Measurements from ENCODE around the gene RNF222.

RNF222 gene, protein sequence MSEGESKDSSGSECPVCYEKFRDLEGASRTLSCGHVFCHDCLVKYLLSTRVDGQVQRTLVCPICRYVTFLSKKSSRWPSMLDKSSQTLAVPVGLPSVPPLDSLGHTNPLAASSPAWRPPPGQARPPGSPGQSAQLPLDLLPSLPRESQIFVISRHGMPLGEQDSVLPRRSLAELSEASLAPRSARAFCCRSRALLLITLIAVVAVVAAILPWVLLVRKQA

DNA sequence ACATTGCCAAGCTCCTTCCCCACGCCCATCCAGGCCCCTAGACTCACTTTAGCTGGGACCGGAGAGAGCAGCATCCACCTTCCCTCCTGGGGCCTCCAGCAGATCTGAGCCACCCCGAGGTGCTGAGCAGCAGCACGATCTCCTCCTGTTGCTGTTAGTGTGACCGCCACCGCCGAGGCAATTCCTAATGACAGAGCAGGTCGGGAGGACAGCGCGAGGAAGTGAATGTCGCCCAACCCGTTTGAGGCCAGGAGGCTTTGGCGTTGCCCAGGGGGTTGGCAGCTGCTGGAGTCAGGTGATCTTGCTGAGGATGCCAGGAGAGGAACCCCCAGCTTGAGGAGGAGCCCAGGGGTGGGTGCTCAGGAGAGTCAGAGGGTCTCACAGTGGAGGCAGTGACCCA, at the start of gene RNF222:
Gene RNF222 (minus strand): TSS at position 192 of the 400 bp plus-strand sequence. CDS start 4,366 bp downstream, outside the sequence.
- FAIRE-seq: no peak

GRCh38 chr17:8445536-8445935, 47.9 kb upstream of the RNF222 start:
- FAIRE-seq: no peak

DNA sequence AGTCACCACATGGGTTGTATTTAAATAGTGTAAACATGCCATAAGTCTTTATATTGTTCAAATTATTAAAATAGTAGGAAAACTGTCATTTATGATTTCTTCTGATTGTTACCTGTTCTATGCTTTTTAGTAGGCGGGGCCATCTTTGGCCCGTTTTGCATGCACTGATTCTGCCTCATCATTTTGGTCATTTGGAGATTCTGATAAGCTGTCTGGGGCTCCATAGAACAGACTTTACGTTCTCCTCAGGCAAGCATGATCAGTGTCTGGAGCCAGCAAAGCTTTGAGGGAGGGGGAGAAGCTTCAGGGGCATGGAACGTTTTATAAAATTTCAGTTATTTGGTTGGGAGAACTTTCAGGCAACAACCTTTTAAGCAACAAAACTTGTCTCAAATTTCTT, 46.9 kb upstream of the RNF222 start:
- no peak for FAIRE-seq

- FAIRE-seq: no peak
These were observed 46.1 kb upstream of the RNF222 start for GRCh38 chr17:8443756-8444155.

DNA sequence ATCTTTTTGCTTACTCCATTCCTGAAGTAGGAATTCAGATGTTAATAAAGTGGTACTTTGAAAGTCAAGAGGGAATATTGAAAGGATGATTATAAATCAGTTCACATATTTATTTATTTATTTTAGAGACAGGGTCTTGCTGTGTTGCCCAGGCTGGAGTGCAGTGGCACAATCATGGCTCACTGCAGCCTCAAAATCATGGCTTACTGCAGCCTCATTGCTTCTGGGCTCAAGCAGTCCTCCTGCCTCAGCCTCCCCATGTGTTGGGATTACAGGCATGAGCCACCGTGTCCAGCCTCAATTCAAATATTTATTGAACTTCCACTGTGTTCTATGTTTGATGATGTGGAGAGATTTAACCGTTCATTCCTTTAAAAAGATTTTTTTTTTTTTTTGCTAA, 44.7 kb upstream of the RNF222 start:
- no peak for FAIRE-seq

- no peak for FAIRE-seq
These were observed 44.1 kb upstream of the RNF222 start for GRCh38 chr17:8441690-8442089.

- no peak for FAIRE-seq
These were observed 42.1 kb upstream of the RNF222 start for GRCh38 chr17:8439681-8440080.

GRCh38 chr17:8438441-8438840, 40.8 kb upstream of the RNF222 start:
- FAIRE-seq: no peak

DNA sequence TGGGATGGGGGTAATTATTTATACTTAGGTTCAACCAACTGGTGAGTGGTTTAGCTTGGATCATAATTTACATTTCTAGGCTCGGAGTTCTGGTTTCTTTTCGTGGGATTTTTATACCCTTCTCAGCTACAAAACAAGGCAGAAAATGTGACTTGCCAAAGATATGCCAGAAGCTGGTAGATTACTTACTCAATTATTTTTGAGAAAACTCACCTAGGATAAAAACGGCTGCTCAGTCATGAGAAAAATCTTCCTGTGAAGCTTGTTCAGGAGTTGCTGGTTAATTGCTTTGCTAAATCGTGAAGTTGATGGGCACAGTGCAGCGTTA, 39.2 kb upstream of the RNF222 start:
- FAIRE-seq: no peak

- no peak for FAIRE-seq
These were observed 38.7 kb upstream of the RNF222 start for GRCh38 chr17:8436169-8436843.

DNA sequence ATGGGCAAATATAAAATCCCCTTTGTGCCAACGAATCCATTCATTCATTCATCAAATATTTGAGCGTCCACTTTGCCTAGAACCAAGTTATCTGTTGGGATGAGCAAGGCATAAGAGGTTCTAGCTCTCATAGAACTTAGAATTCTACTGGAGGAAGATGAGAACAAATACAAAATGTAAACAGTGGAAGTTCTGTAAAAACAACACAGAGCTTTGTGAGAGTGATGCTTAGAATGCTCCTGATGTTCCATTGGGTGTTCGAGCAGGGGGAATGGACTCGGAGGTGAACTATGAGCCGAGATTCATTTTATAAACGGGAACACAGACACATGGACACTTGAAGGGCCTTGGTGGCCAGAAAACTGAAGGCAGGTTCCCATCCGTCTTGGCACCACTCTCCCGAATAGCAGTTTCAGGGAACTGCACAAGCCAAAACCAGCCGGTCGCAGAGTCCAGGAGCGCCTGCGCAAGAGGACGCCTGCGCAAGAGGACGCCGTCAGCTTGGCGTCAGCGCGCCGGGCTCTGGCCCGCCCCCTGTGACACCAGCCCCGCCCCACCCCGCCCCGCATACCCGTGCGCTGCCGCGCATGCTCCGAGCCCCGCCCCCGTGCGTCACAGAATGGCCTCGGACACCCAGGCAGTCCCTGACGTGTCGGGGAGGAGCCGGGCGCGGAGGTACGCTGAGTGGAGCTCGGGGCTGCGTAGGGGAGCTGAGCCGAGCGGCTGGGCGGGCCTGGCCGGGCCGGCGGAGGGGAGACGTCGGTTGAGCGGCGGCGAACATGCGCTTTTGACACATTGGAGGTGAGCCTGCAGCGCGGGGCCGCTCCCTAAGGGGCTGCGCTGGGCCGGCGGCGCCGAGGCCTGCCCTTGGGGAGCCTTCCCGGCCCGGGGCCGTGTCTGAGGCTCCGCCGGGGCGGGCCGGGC, 37.9 kb upstream of the RNF222 start, which contains the start of gene NDEL1:
Gene NDEL1 (plus strand): TSS at position 640 of the 924 bp plus-strand sequence. CDS start 8,388 bp downstream, outside the sequence.
- no peak for FAIRE-seq

DNA sequence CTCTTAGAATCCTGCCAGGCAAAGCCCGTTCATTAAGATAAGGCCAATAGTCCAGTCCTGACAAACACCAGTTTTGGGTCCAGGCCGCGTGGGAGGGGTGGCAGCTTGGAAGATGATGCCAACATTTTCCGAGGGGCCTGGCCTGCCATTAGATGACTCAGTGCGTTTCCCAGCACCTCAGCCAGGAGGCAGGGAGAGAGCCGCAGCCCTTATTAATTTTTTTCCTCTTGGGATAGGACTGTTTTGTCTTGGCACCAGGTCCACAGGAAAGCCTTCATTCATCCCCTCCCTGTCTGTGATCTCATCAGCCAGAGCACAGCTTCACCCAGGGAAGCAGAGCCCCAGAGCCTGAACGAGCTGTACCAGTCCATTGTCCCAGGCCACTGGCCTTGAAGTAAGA, 33.3 kb upstream of the RNF222 start:
- no peak for FAIRE-seq

- no peak for FAIRE-seq
These were observed 29.2 kb upstream of the RNF222 start for GRCh38 chr17:8426802-8427201.

DNA sequence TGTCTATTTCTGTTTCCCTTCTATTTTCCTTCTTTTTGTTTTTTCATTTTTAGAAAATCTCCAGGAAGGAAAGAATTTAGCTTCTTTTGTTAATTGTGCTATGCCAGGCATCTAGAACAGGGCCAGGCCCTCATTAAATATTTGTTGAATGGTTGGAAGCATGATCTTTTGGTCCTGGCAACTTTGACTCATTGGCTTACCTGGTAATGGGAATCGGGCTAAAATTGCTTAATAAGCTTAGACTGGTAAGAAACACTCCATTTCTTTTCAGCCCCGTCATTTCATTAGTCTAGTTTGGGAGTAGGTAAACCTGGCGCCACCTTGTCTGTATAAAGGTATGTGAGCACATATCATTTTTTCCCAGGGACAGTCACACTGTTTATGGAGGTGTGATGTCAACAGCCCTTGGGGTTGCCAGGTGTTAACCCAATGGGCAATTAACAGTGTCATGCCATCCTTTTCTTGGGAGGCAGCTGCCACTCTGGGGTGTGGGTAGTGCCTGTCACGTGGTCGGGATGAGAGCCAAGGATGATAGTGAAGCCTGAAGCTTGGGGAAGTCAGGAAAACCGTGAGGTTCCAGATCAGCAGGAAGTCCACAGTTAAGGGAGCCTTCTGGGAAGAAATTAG, 28.6 kb upstream of the RNF222 start:
- no peak for FAIRE-seq

DNA sequence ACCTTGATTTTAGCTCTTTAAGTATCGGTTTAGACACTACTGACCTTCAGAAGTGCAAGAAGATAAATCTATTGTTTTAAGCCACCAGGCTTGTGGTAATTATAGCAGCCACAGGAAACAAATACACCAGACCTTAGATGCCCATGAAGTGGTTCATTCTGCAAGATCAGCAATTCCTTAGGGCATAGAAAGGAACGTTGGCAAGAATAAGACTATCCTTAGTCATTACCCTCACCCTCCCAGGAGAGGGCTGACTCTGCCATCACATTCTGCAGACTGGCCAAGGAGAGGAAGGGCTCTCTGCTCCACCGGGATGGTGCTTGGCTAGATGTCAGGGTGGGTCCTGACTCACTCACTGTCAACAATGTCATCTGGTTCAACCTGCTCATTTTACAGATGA, 23.9 kb upstream of the RNF222 start:
- FAIRE-seq: no peak

GRCh38 chr17:8420041-8420934, 22.7 kb upstream of the RNF222 start:
- no peak for FAIRE-seq

DNA sequence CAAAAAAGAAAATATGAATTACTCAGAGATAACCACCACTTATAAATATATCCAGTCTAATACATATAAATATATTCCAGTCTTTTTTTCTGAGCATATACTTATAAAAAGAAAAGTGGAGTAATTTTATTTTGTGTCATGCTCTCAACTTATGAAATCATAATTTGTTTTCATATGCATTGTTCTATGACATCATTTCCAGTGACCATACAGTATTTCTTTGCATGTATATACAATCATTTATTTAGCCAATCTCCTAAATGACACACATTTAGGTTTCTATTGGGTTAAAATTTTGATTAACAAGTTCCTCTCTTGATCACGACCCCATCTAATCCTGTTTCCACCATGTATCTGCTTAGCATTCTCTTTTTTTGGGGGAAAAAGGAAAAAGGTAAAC, 21.7 kb upstream of the RNF222 start:
- no peak for FAIRE-seq

DNA sequence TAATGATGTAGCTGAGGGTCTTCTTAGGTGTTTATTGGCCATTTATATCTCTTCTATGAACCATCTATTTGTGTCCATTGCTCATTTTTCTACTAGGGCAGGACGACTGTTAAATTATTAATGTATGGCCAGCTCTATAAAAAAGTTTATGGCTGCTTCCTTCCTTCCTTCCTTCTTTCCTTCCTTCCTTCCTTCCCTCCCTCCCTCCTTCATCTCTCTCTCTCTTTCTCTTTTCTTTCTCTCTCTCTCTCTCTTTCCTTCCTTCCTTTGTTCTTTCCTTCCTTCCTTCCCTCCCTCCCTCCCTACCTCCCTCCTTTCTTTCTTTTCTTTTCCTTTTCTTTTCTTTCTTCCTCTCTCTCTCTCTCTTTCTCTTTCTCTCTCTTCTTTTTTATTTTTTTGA, 20.8 kb upstream of the RNF222 start:
- no peak for FAIRE-seq

GRCh38 chr17:8417806-8418205, 20.2 kb upstream of the RNF222 start:
- FAIRE-seq: no peak

DNA sequence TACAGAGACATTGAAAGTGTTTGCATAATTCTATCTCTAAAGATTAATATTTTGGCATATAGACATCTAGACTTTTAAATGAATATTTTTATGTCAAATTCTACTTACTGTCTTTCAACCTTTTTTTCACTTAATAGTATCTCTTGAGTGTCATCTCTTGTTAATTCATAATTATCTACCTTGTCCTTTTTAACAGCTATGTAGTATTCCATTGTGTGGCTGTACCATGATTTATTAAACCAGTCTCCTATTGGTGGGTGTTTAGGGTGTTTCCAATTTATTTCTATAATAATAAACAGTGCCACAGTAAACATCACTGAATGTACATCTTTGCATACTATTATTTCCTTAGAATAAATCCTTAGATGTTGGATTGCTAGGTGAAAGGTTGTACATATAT, 16.3 kb upstream of the RNF222 start:
- no peak for FAIRE-seq

- no peak for FAIRE-seq
These were observed 15.7 kb upstream of the RNF222 start for GRCh38 chr17:8413328-8413727.

DNA sequence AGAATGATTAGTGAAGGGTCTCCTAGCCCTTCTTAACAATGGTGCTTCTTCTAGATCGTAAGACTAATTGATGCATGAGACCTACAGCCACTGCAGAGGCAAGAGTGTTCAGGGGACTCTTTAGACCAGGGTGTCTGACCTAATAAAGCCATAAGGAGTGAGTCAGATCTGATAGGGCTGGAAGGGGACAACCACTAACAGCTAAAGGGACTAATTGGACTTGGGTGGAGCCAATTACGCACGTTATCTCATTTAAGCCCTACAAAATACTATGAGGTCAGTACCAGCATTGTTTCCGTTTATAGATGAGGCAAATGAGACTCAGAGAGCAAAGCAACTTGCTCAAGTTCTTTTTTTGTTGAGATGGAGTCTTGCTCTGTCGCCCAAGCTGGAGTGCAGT, 14.5 kb upstream of the RNF222 start:
- no peak for FAIRE-seq

All from TTC549 (cell line).